Activated CD4-positive, alpha-beta T cell treated with anti-CD3 and anti-CD28 coated beads, Interleukin-2, amount 50 U/mL, for 24 hours (primary cell): Measurements from ENCODE around the gene LAMC1.
"Not testable (repeated sequence)": the region's sequence is repeated elsewhere in the genome, so short reads cannot be mapped to it uniquely, and the experiment has no call there.

ENCODE experiments used
- DNase-seq, 2 donors: peaks; one replicate each; pipeline ENCODE4 v3.0.0-alpha.2; 2020; ENCODE audit warnings: low read depth in 1 of 2, low spot score in 1 of 2

LAMC1 gene

GRCh38 chr1:183043254-183043653 is 20.0 kb downstream of the LAMC1 start:
- no peak for DNase-seq

GRCh38 chr1:183043872-183044854 is 20.9 kb downstream of the LAMC1 start:
- no peak for DNase-seq

GRCh38 chr1:183044893-183045649 is 21.9 kb downstream of the LAMC1 start:
- DNase-seq: no peak

DNA sequence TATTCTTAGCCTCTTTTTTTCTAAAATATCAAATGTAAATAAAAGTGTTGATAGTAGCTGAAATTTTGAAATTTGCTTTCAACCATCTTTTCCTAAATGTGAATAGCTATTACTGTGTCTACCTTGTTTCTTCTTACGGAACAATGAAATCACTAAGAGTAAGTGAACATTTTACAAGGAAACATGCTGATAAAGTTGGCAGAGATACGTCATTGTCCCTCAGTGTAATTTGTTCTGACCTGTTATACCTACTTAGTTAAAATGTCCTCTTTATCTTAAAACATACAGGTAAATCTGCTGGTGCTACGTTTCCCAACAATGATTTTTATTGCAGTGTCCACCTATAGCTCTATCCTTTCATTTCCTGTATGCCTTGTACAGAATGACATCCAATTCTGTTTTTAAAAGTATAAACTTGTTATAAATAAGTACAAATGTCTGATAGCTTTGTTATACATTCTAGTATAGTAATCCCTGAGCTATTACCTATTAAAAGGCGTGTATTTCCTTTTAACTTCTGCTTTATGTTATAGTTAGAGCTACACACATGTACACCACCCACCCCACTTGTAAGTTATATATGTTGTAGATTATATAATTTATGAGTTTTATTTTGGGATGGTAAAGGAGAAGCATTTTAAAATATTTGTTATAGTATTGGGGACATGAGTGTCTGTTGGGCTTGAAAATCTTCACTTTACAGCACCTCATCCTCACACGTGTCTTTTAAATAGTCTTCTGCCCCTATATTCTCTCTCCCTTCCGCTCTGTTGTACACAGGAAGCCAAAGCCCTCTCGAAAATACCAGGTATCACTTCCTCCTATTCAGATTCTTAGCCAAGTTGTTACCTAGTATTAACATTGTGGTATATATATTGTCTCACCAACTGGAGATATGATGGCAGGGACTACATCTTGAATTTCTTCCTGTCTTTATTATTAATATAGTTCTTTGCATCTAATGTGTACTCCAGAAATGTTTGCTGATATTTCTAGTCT is 25.2 kb downstream of the LAMC1 start:
- DNase-seq: no peak

DNA sequence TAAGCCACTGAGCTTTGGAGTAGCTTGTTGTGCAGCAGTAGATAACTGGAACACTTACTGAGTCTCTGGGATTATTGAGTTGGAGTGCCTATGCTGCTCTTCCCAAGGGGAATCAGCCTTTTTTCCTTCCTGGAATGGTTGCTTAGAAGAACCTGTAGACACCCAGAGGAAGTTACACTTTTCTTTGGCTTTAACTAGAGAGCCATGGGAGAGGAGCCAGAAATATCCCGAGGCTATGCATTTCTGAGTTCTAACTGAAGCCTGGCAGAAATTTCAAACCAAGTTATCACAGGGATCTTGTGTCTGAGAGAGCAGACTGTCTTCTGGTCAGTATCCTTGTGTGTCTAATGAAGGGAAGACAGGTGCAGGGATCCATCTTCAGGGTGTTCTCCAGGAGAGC is 28.3 kb downstream of the LAMC1 start:
- no peak for DNase-seq

GRCh38 chr1:183052861-183053260 is 29.6 kb downstream of the LAMC1 start:
- no peak for DNase-seq

GRCh38 chr1:183058851-183059502 is 35.8 kb downstream of the LAMC1 start:
- no peak for DNase-seq

- DNase-seq: no peak
These were observed 38.0 kb downstream of the LAMC1 start for GRCh38 chr1:183061194-183061593.

DNA sequence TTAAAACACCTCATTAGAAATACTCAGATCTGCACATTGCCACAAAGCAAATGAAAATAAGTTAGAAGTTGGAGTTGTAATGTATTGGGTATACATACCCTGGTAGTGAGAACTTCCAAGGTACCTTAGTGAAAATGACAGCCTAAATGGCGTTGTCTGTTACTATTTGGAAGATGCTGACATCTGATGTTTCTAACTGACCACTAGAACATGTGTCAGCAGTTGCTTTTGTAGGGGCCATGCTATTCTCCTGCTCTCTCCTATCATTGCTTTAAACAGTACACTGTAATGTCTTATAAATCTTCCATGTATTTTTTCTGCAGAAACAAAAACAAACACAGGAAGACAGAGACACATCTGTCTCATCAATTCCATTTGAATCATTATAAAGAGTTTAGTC is 40.1 kb downstream of the LAMC1 start:
- DNase-seq: no peak

DNA sequence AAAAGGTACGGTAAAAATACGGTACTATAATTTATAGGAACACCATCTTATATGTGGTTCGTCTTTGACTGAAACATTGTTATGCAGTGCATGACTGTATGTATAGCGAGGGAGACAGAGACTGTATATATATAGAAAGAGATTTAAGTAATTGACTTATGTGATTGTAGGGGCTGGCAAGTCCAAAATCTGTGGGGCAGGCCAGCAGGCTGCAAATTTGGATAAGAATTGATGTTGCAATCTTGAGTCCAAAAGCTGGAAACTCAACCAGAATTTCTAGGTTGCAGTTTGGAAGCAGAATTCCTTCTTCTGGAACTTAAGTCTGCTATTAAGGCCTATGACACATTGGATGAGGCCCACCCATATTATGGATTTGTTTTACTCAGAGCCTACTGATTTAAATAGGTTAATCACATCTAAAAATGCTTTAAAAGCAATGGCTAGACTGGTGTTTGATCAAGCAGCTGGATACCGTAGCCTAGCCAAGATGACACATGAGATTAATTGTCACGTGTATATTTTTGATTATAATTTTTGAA is 42.0 kb downstream of the LAMC1 start:
- no peak for DNase-seq

- DNase-seq: not testable (repeated sequence)
These were observed 43.2 kb downstream of the LAMC1 start for GRCh38 chr1:183066432-183066831.

DNA sequence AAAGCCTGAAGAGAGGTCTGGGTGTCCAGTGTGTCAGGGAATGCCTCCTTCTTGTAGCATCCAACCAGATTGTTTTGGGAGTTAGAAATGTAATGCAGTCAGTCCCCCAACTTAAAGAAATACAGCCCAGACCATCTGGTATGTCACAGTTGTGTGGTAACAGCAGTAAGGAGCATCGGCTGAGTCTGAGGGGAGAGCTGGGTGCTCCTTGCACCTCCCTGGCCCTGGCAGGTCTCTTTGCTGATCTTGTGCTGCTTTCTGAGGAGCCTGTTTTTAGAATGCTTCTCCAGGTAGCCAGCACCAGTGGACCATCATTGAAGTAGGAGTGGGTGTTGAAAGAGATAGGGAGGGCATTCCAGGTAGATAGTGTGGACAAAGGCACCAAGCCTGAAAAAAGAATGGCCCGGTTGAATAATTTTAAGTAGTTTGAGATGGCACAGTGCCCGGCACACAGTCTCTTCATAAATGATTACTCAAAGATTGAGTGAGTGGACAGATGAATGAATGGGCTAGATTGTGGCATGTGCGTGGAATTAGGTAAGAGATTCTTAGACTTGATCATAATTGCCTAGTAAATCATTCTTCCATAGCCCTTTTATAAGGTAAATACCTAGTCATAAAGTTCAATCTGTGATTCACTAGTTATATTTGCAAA is 46.5 kb downstream of the LAMC1 start:
- no peak for DNase-seq

GRCh38 chr1:183070234-183070922 is 47.2 kb downstream of the LAMC1 start:
- DNase-seq: no peak

DNA sequence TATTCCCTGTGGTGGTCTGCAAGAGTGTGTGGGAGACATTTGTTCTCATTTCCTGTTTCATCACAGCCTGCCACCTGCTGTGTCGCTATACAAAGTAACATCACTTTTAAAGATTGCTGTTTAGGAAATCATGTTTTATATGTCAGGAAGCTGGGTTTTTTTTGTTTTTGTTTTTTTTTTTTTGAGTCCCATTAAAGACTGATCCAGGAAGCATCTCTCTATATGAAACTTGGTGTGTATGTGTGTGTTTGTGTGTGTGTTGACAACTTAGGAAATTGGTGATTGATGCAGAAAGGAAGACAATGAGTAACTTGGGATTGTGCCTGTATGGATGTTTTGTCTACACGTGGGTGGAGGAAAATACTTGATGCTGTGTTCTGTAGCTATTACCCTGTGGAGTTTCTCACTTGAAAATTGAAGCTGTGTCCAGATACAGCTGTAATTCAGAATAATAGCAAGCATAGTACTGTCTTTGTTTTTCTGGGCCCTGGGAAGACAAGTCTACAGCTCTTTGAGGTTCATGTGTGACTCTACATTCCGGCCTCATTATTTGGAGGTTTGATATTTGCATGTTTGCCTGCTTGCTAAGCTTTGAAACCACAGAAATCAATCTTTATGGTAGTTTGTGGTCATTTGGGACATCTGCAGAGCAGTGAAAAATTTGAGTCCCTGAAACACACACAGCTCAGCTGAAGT is 47.9 kb downstream of the LAMC1 start:
- no peak for DNase-seq

- DNase-seq: not testable (repeated sequence)
These were observed 49.4 kb downstream of the LAMC1 start for GRCh38 chr1:183072595-183072994.

GRCh38 chr1:183073320-183073719 is 50.1 kb downstream of the LAMC1 start:
- DNase-seq: no peak

- no peak for DNase-seq
These were observed 51.0 kb downstream of the LAMC1 start for GRCh38 chr1:183074215-183074614.

DNA sequence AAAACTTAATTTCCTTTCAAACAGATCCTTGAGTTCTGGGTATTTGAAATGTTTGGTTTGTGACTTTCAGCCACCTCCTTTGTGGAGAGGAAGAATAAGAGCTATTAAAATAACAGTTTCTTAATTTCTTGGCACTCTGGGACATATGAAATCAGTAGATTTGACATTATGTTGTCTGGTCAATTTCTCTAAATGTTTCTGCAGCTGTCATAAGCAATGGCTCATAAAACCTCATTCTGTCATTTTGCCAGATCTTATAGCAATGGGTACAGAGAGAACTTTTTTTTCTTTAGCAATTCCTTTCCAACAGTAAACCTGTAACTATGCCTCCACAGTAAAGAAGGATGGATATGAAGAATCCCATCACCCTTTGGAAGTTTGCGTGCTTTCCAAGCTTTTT is 52.6 kb downstream of the LAMC1 start:
- no peak for DNase-seq
